Lung (tissue), 12 donors: Measurements from ENCODE around the gene NFE2L1. TPM values are rescaled to one million over a fixed set of nuclear protein-coding genes. Genes with fewer than 3 reads are reported as not detected.

ENCODE experiments used
- ATAC-seq: fragments of 200-7000 bp; cut with Tn5 transposase; one replicate; pipeline ENCODE4 v1.9.1; 2020; ENCODE audit warnings: moderate number of reproducible peaks; ENCODE audit not compliant: insufficient read depth, low FRiP score
- DNase-seq, 3 donors: peaks; one replicate each; pipeline ENCODE4 v3.0.0-alpha.2; 2013 to 2017
- H3K27ac ChIP-seq, 2 donors: one replicate each; pipeline ENCODE4 v1.5.1; 2013; ENCODE audit warnings: mild to moderate bottlenecking in 2 of 2, moderate library complexity in 2 of 2, control low read depth in 1 of 2, inconsistent platforms in 1 of 2, low read depth in 1 of 2, low read length in 1 of 2
- H3K27me3 ChIP-seq, 3 donors: one replicate each; pipeline ENCODE4 v1.5.1; 2013; ENCODE audit warnings: low read length in 2 of 3; ENCODE audit not compliant: control insufficient read depth in 3 of 3, insufficient read depth in 3 of 3
- H3K36me3 ChIP-seq, 4 donors: one replicate each; pipeline ENCODE4 v1.5.1; 2013; ENCODE audit warnings: low read length in 4 of 4, mild to moderate bottlenecking in 1 of 4, moderate library complexity in 1 of 4; ENCODE audit not compliant: control insufficient read depth in 4 of 4, insufficient read depth in 4 of 4
- H3K4me1 ChIP-seq, 5 donors: one replicate each; pipeline ENCODE4 v1.5.1; 2013; ENCODE audit warnings: low read length in 5 of 5, mild to moderate bottlenecking in 2 of 5, moderate library complexity in 1 of 5; ENCODE audit not compliant: control insufficient read depth in 5 of 5, insufficient read depth in 5 of 5
- H3K4me3 ChIP-seq: one replicate; pipeline ENCODE4 v1.5.1; 2013; ENCODE audit warnings: mild to moderate bottlenecking, control low read depth, moderate library complexity
- H3K9ac ChIP-seq, 2 donors: one replicate each; pipeline ENCODE4 v1.5.1; 2013; ENCODE audit warnings: low read length in 2 of 2, control low read depth in 1 of 2; ENCODE audit not compliant: insufficient read depth in 1 of 2
- H3K9me3 ChIP-seq, 4 donors: one replicate each; pipeline ENCODE4 v1.5.1; 2013; ENCODE audit warnings: low read length in 3 of 4, mild to moderate bottlenecking in 1 of 4, moderate library complexity in 1 of 4; ENCODE audit not compliant: control insufficient read depth in 4 of 4, insufficient read depth in 3 of 4
- WGBS, 2 donors: extraction: QIAGEN DNeasy Blood & Tissue Kit; methylation state at CpG; one replicate each; pipeline ENCODE4 v1.1.7; 2013; 5-methylcytosine and 5-hydroxymethylcytosine counted together
- polyA plus RNA-seq, 2 donors: library from polyadenylated mRNA; stranded (reverse); fragments of 200-250 nt; gene quantifications; one replicate each; pipeline ENCODE4 v1.2.1, GENCODE V29; 2013
- total RNA-seq, 2 donors: library from RNA; depleted of rRNA in 1 of 2; stranded (reverse); fragments of >200 nt in 1 of 2; gene quantifications; one replicate each; pipeline ENCODE4 v1.2.1, GENCODE V29; 2014 to 2021
- TF ChIP-seq, protein P1 (sequence below): IDR thresholded peaks from 2 replicates; pipeline ENCODE4 v1.5.1; 2012; ENCODE audit warnings: mild to moderate bottlenecking; ENCODE audit errors: control extremely low read depth, extremely low read depth
- donor health status: control.
- donor health status: control.
- donor health status: Bipolar disorder and iron deficiency.
- donor health status: healthy.
- donor health status: DM: yes; HTN: yes; CAD: no.

NFE2L1 gene
- total and polyA plus RNA-seq, 4 donors = 68.8 to 135 (median 87.1) TPM

DNA sequence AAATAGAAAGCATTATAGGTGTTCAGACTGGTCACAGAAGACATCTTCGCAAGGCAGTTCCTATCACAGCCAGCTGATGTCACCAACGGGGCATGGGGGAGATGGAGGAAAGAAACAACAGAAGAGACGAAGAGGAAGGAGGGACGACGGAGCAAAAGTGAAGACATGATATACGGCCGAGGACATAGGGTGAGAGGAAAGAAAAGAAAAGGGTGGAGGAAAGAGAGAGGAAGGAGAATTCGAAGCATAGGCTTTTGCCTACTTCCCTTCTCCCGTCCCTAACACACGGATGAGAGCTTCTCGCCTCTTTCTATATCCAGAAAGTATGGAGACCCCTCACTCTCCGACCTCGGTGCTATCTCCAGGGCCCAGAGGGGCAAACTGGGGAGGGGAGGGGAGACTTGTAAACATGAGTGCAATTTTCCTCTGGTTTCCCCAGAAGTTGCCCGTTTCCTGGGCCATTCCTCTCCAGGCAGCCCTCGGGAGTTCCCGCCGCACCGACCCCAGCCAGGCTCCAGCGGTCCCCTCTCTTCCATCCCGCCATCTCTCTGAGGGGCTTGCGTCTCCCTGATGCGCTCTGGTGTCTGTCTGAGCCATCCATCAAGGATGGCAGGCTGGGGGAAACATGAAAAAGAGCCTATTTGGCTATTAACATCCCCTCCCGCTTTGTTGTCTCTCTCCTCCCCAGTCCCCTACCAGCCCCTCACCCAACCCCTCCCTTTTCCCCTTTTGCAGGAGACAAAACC lies 36.6 kb upstream of the NFE2L1 start:
- Histone ChIP-seq H3K27ac (no peak overlapping the region), H3K4me3 (no peak overlapping the region), H3K9me3 (no peaks in the 10 kb centered on the region), H3K27me3 (peaks cover 0 to 7% (median 0%) of the 10 kb centered on the region in 3 donors), H3K9ac (peak overlapping the region in 1 of 2 donors; percentile 55), H3K36me3 (no peaks in the 10 kb centered on the region), H3K4me1 (peaks cover 0 to 13% (median 4%) of the 10 kb centered on the region in 5 donors)
- DNase-seq (peak; percentile 32 to 52 (median 32)), ATAC-seq (no peak)
- TF ChIP-seq, protein P1, sequence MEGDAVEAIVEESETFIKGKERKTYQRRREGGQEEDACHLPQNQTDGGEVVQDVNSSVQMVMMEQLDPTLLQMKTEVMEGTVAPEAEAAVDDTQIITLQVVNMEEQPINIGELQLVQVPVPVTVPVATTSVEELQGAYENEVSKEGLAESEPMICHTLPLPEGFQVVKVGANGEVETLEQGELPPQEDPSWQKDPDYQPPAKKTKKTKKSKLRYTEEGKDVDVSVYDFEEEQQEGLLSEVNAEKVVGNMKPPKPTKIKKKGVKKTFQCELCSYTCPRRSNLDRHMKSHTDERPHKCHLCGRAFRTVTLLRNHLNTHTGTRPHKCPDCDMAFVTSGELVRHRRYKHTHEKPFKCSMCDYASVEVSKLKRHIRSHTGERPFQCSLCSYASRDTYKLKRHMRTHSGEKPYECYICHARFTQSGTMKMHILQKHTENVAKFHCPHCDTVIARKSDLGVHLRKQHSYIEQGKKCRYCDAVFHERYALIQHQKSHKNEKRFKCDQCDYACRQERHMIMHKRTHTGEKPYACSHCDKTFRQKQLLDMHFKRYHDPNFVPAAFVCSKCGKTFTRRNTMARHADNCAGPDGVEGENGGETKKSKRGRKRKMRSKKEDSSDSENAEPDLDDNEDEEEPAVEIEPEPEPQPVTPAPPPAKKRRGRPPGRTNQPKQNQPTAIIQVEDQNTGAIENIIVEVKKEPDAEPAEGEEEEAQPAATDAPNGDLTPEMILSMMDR = peak; percentile 15
- 2 to 6% methylated on average over 23 of the region's 23 CpGs for WGBS, 2 donors

DNA sequence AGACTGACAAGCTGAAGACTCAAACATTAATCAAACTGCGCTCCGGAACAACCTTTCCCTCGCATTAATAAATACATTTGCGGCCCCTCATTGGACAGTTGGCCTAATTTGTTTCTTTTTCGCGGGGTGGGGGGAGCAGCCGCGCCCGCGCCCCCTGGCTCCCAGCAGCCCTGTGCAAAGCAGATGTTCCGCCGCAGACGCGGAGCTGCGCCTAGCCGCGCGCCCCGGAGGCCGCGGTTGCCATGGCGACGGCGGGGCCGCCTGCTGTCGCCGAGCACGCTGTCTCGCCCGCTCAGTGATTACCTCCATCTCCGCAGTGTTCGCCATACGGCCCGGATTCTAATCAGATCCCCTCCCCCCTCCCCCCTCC lies 36.0 kb upstream of the NFE2L1 start:
- no peak overlapping the region for H3K27ac ChIP-seq
- peaks cover 0 to 13% (median 4%) of the 10 kb centered on the region in 5 donors for H3K4me1 ChIP-seq
- no peak overlapping the region for H3K9ac ChIP-seq
- no peak overlapping the region for H3K4me3 ChIP-seq
- H3K27me3 ChIP-seq = peaks cover 0 to 7% (median 0%) of the 10 kb centered on the region in 3 donors
- H3K9me3 ChIP-seq = no peaks in the 10 kb centered on the region
- ATAC-seq (no peak), DNase-seq (peak; percentile 67 to 82 (median 75))
- TF ChIP-seq, protein P1 = no peak
- no peaks in the 10 kb centered on the region for H3K36me3 ChIP-seq
- WGBS, 2 donors = 0 to 1% methylated on average over 30 to 34 of the region's 34 CpGs

DNA sequence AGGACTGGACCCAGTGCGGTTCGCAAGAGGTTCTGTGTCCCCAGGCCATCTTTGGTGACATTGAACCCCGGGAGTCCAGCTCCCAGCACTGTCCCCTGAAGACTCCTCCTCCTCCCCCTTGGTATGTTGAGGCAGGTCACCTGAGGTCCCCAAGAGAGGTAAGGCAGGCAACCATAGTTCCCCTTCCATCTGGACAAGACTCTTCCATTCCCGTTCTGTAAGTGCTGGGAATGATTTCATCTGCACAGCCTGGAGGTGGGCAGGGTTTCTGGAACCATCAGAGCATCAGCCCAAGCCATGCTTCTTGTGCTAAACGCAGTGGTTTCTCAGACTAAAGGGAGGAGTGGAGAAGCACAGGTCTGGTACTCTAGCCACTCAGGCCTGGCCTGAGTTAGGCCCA lies 35.5 kb upstream of the NFE2L1 start:
- WGBS, 2 donors = 38 to 39% methylated on average over 5 of the region's 5 CpGs
- peaks cover 0 to 13% (median 4%) of the 10 kb centered on the region in 5 donors for H3K4me1 ChIP-seq
- ATAC-seq (no peak), DNase-seq (no peak)
- H3K9me3 ChIP-seq = no peaks in the 10 kb centered on the region
- TF ChIP-seq, protein P1 = no peak
- H3K27me3 ChIP-seq = peaks cover 0 to 7% (median 0%) of the 10 kb centered on the region in 3 donors
- no peak overlapping the region for H3K4me3 ChIP-seq
- no peak overlapping the region for H3K27ac ChIP-seq
- no peaks in the 10 kb centered on the region for H3K36me3 ChIP-seq
- peak overlapping the region in 1 of 2 donors; percentile 5 for H3K9ac ChIP-seq
